ENCODE data around the gene IKZF2.

DNA sequence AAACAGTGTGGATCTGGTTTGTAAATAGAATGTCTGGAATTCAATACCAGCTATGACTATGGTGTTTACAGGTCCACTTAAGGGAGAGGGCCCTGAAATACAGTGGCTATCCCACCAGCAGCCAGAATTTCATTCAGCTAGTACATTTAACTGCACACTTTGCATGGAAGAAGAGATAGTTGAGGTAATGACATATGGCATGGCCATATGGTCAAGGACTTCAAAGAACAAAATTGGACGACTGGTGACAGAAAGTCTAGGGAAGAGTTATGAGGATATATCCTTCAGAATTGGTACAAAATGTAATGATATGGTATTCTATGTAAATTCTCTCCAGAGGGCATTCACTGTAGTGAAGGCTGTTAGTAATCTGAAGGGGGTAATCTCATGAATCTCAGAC, 105.0 kb downstream of the IKZF2 start:
- TF ChIP-seq, protein P1, sequence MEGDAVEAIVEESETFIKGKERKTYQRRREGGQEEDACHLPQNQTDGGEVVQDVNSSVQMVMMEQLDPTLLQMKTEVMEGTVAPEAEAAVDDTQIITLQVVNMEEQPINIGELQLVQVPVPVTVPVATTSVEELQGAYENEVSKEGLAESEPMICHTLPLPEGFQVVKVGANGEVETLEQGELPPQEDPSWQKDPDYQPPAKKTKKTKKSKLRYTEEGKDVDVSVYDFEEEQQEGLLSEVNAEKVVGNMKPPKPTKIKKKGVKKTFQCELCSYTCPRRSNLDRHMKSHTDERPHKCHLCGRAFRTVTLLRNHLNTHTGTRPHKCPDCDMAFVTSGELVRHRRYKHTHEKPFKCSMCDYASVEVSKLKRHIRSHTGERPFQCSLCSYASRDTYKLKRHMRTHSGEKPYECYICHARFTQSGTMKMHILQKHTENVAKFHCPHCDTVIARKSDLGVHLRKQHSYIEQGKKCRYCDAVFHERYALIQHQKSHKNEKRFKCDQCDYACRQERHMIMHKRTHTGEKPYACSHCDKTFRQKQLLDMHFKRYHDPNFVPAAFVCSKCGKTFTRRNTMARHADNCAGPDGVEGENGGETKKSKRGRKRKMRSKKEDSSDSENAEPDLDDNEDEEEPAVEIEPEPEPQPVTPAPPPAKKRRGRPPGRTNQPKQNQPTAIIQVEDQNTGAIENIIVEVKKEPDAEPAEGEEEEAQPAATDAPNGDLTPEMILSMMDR (conservative IDR thresholded peaks at IDR 0.05; ENCODE audit: low read depth, low read length): no peak
- TF ChIP-seq EZH2phosphoT487 (IDR thresholded peaks at IDR 0.05; ENCODE audit: borderline replicate concordance, low read length) (no peak), EZH2 (IDR thresholded peaks at IDR 0.05; ENCODE audit: low read length, unreplicated experiment) (no peak)

All from PC-3 (cell line).